ENCODE measurements around the gene SYT7.

The SYT7 gene

DNA sequence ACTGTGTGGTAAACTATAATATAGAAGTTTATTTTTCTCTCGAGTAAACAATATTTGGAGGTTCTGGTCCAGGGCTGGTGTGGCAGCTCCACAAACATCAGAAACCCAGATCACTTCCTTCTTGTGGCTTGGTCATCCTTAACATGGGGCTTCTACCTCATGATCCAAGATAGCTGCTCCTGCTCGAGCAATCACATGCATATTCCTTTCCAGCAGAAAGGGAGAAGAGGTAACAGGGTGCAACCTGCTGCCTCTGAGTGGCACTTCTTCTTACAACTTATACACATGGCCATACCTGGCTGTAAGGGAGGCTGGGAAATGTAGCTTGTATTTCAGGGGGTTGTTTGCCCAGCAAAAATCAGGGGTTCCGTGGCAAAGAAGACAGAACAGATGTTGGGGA lies 44.6 kb upstream of the SYT7 start:
- H3K9ac ChIP-seq (ENCODE audit: low read depth, low read length): no peak overlapping the region
- no peak overlapping the region for H2AFZ ChIP-seq (ENCODE audit: low read depth, low read length)
- no peak for DNase-seq
- no peaks in the 10 kb centered on the region for H3K79me2 ChIP-seq (ENCODE audit: insufficient read depth, low read length)
- H4K20me1 ChIP-seq (ENCODE audit: insufficient read depth, low read length): peaks cover 6% of the 10 kb centered on the region; the same call in 1 of the 2 replicates
- TF ChIP-seq, protein P1, sequence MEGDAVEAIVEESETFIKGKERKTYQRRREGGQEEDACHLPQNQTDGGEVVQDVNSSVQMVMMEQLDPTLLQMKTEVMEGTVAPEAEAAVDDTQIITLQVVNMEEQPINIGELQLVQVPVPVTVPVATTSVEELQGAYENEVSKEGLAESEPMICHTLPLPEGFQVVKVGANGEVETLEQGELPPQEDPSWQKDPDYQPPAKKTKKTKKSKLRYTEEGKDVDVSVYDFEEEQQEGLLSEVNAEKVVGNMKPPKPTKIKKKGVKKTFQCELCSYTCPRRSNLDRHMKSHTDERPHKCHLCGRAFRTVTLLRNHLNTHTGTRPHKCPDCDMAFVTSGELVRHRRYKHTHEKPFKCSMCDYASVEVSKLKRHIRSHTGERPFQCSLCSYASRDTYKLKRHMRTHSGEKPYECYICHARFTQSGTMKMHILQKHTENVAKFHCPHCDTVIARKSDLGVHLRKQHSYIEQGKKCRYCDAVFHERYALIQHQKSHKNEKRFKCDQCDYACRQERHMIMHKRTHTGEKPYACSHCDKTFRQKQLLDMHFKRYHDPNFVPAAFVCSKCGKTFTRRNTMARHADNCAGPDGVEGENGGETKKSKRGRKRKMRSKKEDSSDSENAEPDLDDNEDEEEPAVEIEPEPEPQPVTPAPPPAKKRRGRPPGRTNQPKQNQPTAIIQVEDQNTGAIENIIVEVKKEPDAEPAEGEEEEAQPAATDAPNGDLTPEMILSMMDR (IDR thresholded peaks at IDR 0.05; ENCODE audit: borderline replicate concordance, extremely low read depth, low read length, poor library complexity, severe bottlenecking): no peak
- TF ChIP-seq EZH2 (IDR thresholded peaks at IDR 0.05; ENCODE audit: borderline replicate concordance, low read depth, low read length, severe bottlenecking): no peak
- H3K4me1 ChIP-seq (ENCODE audit: insufficient read depth, low read length): no peaks in the 10 kb centered on the region
- H3K4me2 ChIP-seq (ENCODE audit: insufficient read depth, low read length): no peak overlapping the region
- no peak overlapping the region for H3K27ac ChIP-seq (ENCODE audit: low read length)
- H3K9me3 ChIP-seq (ENCODE audit: insufficient read depth, low read length, severe bottlenecking): no peaks in the 10 kb centered on the region
- no peaks in the 10 kb centered on the region for H3K36me3 ChIP-seq (ENCODE audit: insufficient read depth, low read length)
- ATAC-seq (ENCODE audit: insufficient read depth, low read depth): no peak
- no peaks in the 10 kb centered on the region for H3K27me3 ChIP-seq (ENCODE audit: insufficient read depth, low read length, poor library complexity)
- no peak overlapping the region for H3K4me3 ChIP-seq (ENCODE audit: low read depth in 1 of 2, low read length in 2 of 2)

DNA sequence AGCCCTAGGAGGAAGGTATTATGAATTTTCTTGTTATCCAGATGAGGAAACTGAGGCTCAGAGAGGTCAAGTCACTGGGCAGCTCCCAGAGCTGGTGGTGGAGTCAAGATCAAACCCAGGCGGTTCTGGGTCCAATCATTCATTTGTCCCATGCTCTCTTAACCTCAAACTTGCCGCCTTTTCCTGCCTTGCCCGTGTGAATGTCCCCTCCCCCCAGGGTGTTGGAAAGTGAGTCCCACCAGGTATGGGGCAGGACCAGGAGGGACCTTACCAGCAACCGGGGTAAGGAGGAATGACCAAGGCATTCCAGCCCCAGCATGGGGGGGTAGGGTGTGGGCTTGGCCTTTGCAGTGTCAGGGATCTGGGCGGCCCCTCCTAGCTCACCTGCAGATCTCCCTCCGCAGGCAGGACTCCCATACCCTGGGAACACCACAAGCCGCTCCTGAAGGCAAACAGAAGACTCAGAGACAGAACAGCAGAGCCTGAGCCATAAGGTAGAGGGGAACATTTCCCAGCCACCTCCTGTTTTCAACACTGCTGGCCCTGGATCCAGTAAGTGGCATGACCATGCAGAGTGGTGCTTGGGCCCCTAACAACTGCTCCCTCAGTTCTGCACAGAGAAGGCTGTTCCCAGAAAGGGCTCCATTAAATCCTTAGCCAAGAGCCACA lies 41.2 kb upstream of the SYT7 start:
- ATAC-seq (ENCODE audit: insufficient read depth, low read depth): no peak
- TF ChIP-seq EZH2 (IDR thresholded peaks at IDR 0.05; ENCODE audit: borderline replicate concordance, low read depth, low read length, severe bottlenecking): no peak

DNA sequence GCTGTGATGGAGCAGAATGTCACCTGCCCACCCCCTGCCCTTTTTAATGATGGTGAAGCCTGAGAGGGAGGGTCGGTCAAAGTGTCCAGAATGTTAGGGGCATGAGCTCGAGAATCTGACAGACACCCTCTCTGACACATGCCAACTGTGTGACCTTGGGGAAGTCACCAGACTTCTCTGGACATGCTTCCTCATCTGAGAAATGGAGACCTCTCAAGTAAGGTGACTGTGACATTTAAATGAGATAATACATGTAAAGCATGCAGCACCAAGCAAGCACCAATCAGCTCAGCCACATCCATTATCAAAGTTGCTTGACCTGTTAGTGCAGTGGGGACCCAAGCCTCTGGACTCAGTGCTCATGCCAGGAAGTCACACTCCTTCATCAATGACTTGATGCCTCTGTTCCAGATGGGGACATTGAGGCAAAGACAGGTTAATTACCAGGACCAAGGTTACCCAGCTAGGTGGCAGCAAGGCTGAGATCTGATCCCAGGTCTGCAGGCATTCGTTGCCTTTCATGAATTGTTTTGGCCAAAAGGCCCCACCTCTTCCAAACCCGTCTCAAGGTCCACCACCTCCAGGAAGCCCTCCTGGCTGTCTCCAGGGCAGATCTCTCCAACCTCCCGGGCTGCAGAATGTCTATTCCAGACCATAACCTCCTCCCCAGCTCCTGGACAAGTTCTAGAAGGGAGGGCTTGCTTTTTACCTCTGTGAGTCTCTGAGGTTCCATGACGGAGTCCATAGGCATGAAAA lies 38.8 kb upstream of the SYT7 start:
- DNase-seq (no peak), ATAC-seq (ENCODE audit: insufficient read depth, low read depth) (no peak)
- H2AFZ ChIP-seq (ENCODE audit: low read depth, low read length): no peak overlapping the region
- H3K27ac ChIP-seq (ENCODE audit: low read length): no peak overlapping the region
- H3K9me3 ChIP-seq (ENCODE audit: insufficient read depth, low read length, severe bottlenecking): no peaks in the 10 kb centered on the region
- no peaks in the 10 kb centered on the region for H3K36me3 ChIP-seq (ENCODE audit: insufficient read depth, low read length)
- H3K9ac ChIP-seq (ENCODE audit: low read depth, low read length): no peak overlapping the region
- no peak overlapping the region for H3K4me3 ChIP-seq (ENCODE audit: low read depth in 1 of 2, low read length in 2 of 2)
- no peaks in the 10 kb centered on the region for H3K79me2 ChIP-seq (ENCODE audit: insufficient read depth, low read length)
- no peaks in the 10 kb centered on the region for H3K4me1 ChIP-seq (ENCODE audit: insufficient read depth, low read length)
- H4K20me1 ChIP-seq (ENCODE audit: insufficient read depth, low read length): no peaks in the 10 kb centered on the region; the same call in 1 of the 2 replicates
- H3K4me2 ChIP-seq (ENCODE audit: insufficient read depth, low read length): no peak overlapping the region
- TF ChIP-seq, protein P1 (IDR thresholded peaks at IDR 0.05; ENCODE audit: borderline replicate concordance, extremely low read depth, low read length, poor library complexity, severe bottlenecking): no peak
- TF ChIP-seq EZH2 (IDR thresholded peaks at IDR 0.05; ENCODE audit: borderline replicate concordance, low read depth, low read length, severe bottlenecking): no peak
- H3K27me3 ChIP-seq (ENCODE audit: insufficient read depth, low read length, poor library complexity): peaks cover 2% of the 10 kb centered on the region

More for the DNA sequence above, 41.2 kb upstream of the SYT7 start:
- Histone ChIP-seq H3K27me3 (ENCODE audit: insufficient read depth, low read length, poor library complexity) (no peaks in the 10 kb centered on the region), H3K9me3 (ENCODE audit: insufficient read depth, low read length, severe bottlenecking) (no peaks in the 10 kb centered on the region), H3K9ac (ENCODE audit: low read depth, low read length) (no peak overlapping the region), H3K4me2 (ENCODE audit: insufficient read depth, low read length) (no peak overlapping the region), H3K4me3 (ENCODE audit: low read depth in 1 of 2, low read length in 2 of 2) (no peak overlapping the region), H2AFZ (ENCODE audit: low read depth, low read length) (no peak overlapping the region), H3K36me3 (ENCODE audit: insufficient read depth, low read length) (no peaks in the 10 kb centered on the region), H3K4me1 (ENCODE audit: insufficient read depth, low read length) (no peaks in the 10 kb centered on the region), H3K27ac (ENCODE audit: low read length) (no peak overlapping the region), H4K20me1 (ENCODE audit: insufficient read depth, low read length) (no peaks in the 10 kb centered on the region; the same call in 1 of the 2 replicates), H3K79me2 (ENCODE audit: insufficient read depth, low read length) (no peaks in the 10 kb centered on the region)
- DNase-seq: no peak

DNA sequence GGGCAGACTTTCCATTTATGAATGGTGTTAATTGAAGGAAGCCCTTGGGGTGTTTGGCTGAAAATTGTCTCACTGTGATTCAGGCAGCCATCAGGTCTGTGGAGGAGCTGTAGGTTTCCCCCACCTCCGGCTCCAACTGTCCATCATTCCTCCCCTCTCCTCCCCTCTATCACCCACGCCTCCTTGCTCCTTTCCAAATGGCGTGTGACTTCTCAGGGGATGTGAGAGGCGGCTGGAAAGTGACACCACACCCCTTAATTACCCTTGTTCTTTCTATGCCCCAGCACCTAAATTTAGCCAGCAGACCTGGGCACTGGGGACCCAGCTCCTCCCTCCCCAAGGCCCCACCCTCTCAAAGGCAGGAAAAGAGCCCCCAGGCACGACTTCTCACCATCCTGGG lies 38.1 kb upstream of the SYT7 start:
- Histone ChIP-seq H3K79me2 (ENCODE audit: insufficient read depth, low read length) (no peaks in the 10 kb centered on the region), H2AFZ (ENCODE audit: low read depth, low read length) (no peak overlapping the region), H3K36me3 (ENCODE audit: insufficient read depth, low read length) (no peaks in the 10 kb centered on the region), H3K27ac (ENCODE audit: low read length) (no peak overlapping the region), H3K27me3 (ENCODE audit: insufficient read depth, low read length, poor library complexity) (peaks cover 5% of the 10 kb centered on the region), H3K4me3 (ENCODE audit: low read depth in 1 of 2, low read length in 2 of 2) (no peak overlapping the region), H3K4me1 (ENCODE audit: insufficient read depth, low read length) (no peaks in the 10 kb centered on the region), H3K9me3 (ENCODE audit: insufficient read depth, low read length, severe bottlenecking) (no peaks in the 10 kb centered on the region), H3K4me2 (ENCODE audit: insufficient read depth, low read length) (no peak overlapping the region), H3K9ac (ENCODE audit: low read depth, low read length) (no peak overlapping the region), H4K20me1 (ENCODE audit: insufficient read depth, low read length) (no peaks in the 10 kb centered on the region; the same call in none of the 2 replicates)
- ATAC-seq (ENCODE audit: insufficient read depth, low read depth) (no peak), DNase-seq (no peak)
- no peak for TF ChIP-seq EZH2 (IDR thresholded peaks at IDR 0.05; ENCODE audit: borderline replicate concordance, low read depth, low read length, severe bottlenecking)
- TF ChIP-seq, protein P1 (IDR thresholded peaks at IDR 0.05; ENCODE audit: borderline replicate concordance, extremely low read depth, low read length, poor library complexity, severe bottlenecking): no peak

All from DND-41 (cell line).